A673 (cell line): ENCODE measurements around the gene NEDD9.

ENCODE experiments used
- CTCF ChIP-seq: fragments of 300-800, 200-600 bp; sonication (generic); conservative IDR thresholded peaks from 2 replicates; pipeline ENCODE4 v1.5.1; 2017; ENCODE audit warnings: low read depth, mild to moderate bottlenecking, antibody characterized with exemption, low read length, moderate library complexity, mixed read lengths
- EZH2 ChIP-seq: fragments of 200-600 bp; sonication (generic); IDR thresholded peaks from 2 replicates; pipeline ENCODE4 v1.6.1; 2017; ENCODE audit warnings: borderline replicate concordance, low read depth, mild to moderate bottlenecking, mixed read lengths, antibody characterized with exemption, low read length; ENCODE audit not compliant: poor library complexity, severe bottlenecking

- TF ChIP-seq EZH2 (no peak), CTCF (no peak)
Observed at GRCh38 chr6:11276911-11277274, 44.4 kb upstream of the NEDD9 start.
